Prostate gland (tissue), 2 donors: ENCODE measurements around the gene TEX22.

Source experiments
- CTCF ChIP-seq, 4 experiments: fragments of 200-600 bp in 2 of 4; fragments of 450-650 bp in 2 of 4; sonication (generic) in 2 of 4; IDR thresholded peaks; 1 replicate in 3 of 4; 2 replicates in 1 of 4; pipeline ENCODE4 v1.5.1; 2016 to 2019; ENCODE audit warnings: antibody characterized with exemption in 4 of 4, mild to moderate bottlenecking in 2 of 4, moderate library complexity in 2 of 4
- POLR2A ChIP-seq: fragments of 450-650 bp; IDR thresholded peaks from one replicate; pipeline ENCODE4 v1.6.1; 2016; ENCODE audit warnings: antibody characterized with exemption, mild to moderate bottlenecking
- POLR2AphosphoS5 ChIP-seq: sonication (generic); formaldehyde crosslinking; IDR thresholded peaks from one replicate; pipeline ENCODE4 v1.6.1; 2017; ENCODE audit warnings: antibody characterized with exemption

GRCh38 chr14:105400016-105400415 lies 1.7 kb downstream of the TEX22 start:
- TF ChIP-seq CTCF (IDR thresholded peaks at IDR 0.05) (no peak), POLR2AphosphoS5 (no peak), POLR2A (no peak)
